ENCODE data around the gene PNLIP. TPM values are rescaled to one million over a fixed set of nuclear protein-coding genes. Genes with fewer than 3 reads are reported as not detected.

PNLIP gene
- total RNA-seq, 2 experiments from 2014 or later, result not detected

GRCh38 chr10:116597543-116597942 is 51.8 kb downstream of the PNLIP start:
- no peak for TF ChIP-seq CTCF (IDR thresholded peaks at IDR 0.05)
- DNase-seq (no peak), ATAC-seq (no peak)
- Mint-ChIP-seq H3K9me3 (no peaks in the 10 kb centered on the region), H3K4me1 (ENCODE audit: low read depth) (no peaks in the 10 kb centered on the region), H3K27me3 (no peaks in the 10 kb centered on the region), H3K27ac (no peak overlapping the region), H3K4me3 (no peak overlapping the region), H3K36me3 (ENCODE audit: low read depth) (no peaks in the 10 kb centered on the region)
- intact Hi-C loops (cut with micrococcal nuclease), result no loop called here
- POLR2A ChIA-PET, result no interaction called here
- CTCF ChIA-PET, result no interaction called here

GRCh38 chr10:116598329-116598728 is 52.6 kb downstream of the PNLIP start:
- DNase-seq (no peak), ATAC-seq (no peak)
- CTCF ChIA-PET, result no interaction called here
- Mint-ChIP-seq H3K36me3 (ENCODE audit: low read depth) (no peaks in the 10 kb centered on the region), H3K4me1 (ENCODE audit: low read depth) (no peaks in the 10 kb centered on the region), H3K4me3 (no peak overlapping the region), H3K9me3 (no peaks in the 10 kb centered on the region), H3K27ac (no peak overlapping the region), H3K27me3 (no peaks in the 10 kb centered on the region)
- POLR2A ChIA-PET, result no interaction called here
- intact Hi-C loops (cut with micrococcal nuclease), result no loop called here
- TF ChIP-seq CTCF (IDR thresholded peaks at IDR 0.05), result no peak

GRCh38 chr10:116599991-116600390 is 54.3 kb downstream of the PNLIP start:
- Mint-ChIP-seq H3K4me3 (no peak overlapping the region), H3K27me3 (no peaks in the 10 kb centered on the region), H3K4me1 (ENCODE audit: low read depth) (no peaks in the 10 kb centered on the region), H3K36me3 (ENCODE audit: low read depth) (no peaks in the 10 kb centered on the region), H3K9me3 (no peaks in the 10 kb centered on the region), H3K27ac (no peak overlapping the region)
- CTCF ChIA-PET, result no interaction called here
- DNase-seq (no peak), ATAC-seq (no peak)
- TF ChIP-seq CTCF (IDR thresholded peaks at IDR 0.05), result no peak
- POLR2A ChIA-PET, result no interaction called here
- intact Hi-C loops (cut with micrococcal nuclease), result no loop called here

- ATAC-seq (no peak), DNase-seq (no peak)
- intact Hi-C loops (cut with micrococcal nuclease), result no loop called here
- H3K27ac Mint-ChIP-seq, result no peak overlapping the region
- no peaks in the 10 kb centered on the region for H3K4me1 Mint-ChIP-seq (ENCODE audit: low read depth)
- POLR2A ChIA-PET, result no interaction called here
- no peaks in the 10 kb centered on the region for H3K36me3 Mint-ChIP-seq (ENCODE audit: low read depth)
- CTCF ChIA-PET, result no interaction called here
- peaks cover 5% of the 10 kb centered on the region for H3K27me3 Mint-ChIP-seq
- H3K9me3 Mint-ChIP-seq, result no peaks in the 10 kb centered on the region
- TF ChIP-seq CTCF (IDR thresholded peaks at IDR 0.05), result no peak
- no peak overlapping the region for H3K4me3 Mint-ChIP-seq
These were observed 57.1 kb downstream of the PNLIP start for GRCh38 chr10:116602648-116603400.

- H3K9me3 Mint-ChIP-seq, result no peaks in the 10 kb centered on the region
These were observed 60.3 kb downstream of the PNLIP start for GRCh38 chr10:116606061-116606483.

More at GRCh38 chr10:116606061-116606483, 60.3 kb downstream of the PNLIP start:
- intact Hi-C loops (cut with micrococcal nuclease), result no loop called here
- Mint-ChIP-seq H3K27me3 (peaks cover 8% of the 10 kb centered on the region), H3K4me3 (no peak overlapping the region), H3K36me3 (ENCODE audit: low read depth) (no peaks in the 10 kb centered on the region), H3K4me1 (ENCODE audit: low read depth) (no peaks in the 10 kb centered on the region), H3K27ac (no peak overlapping the region)
- no peak for ATAC-seq
- POLR2A ChIA-PET, result no interaction called here
- DNase-seq, result no peak
- CTCF ChIA-PET, result interaction anchor here (1.2 kb wide), 1 partner anchor 182 kb away, joined by 3 read pairs; no protein-coding TSS in a partner anchor
- no peak for TF ChIP-seq CTCF (IDR thresholded peaks at IDR 0.05)
